Large intestine (tissue), 3 donors: Measurements from ENCODE around the gene ADAMTS17. TPM values are rescaled to one million over a fixed set of nuclear protein-coding genes. Genes with fewer than 3 reads are reported as not detected.

Experiments
- DNase-seq, 2 donors: peaks; one replicate each; pipeline versions ENCODE4 v3.0.0 to v3.0.0-alpha.2; 2013
- H3K27ac ChIP-seq: one replicate; pipeline ENCODE4 v1.5.1; 2013; ENCODE audit warnings: low read length
- H3K27me3 ChIP-seq: 2 replicates; pipeline ENCODE4 v1.6.1; 2013; ENCODE audit warnings: low read length; ENCODE audit not compliant: control insufficient read depth, insufficient read depth
- H3K36me3 ChIP-seq: 2 replicates; pipeline ENCODE4 v1.6.1; 2013; ENCODE audit warnings: low read length; ENCODE audit not compliant: control insufficient read depth, insufficient read depth
- H3K4me1 ChIP-seq: one replicate; pipeline ENCODE4 v1.6.1; 2013; ENCODE audit warnings: low read length; ENCODE audit not compliant: control insufficient read depth, insufficient read depth
- H3K4me3 ChIP-seq: one replicate; pipeline ENCODE4 v1.5.1; 2013; ENCODE audit warnings: low read length
- H3K9me3 ChIP-seq: one replicate; pipeline ENCODE4 v1.6.1; 2013; ENCODE audit warnings: mild to moderate bottlenecking, low read depth, low read length, moderate library complexity; ENCODE audit not compliant: control insufficient read depth
- WGBS: methylation state at CpG from one replicate; pipeline ENCODE4 v1.1.5; 2013; ENCODE audit warnings: low lambda C conversion rate; ENCODE audit not compliant: insufficient coverage; 5-methylcytosine and 5-hydroxymethylcytosine counted together
- polyA plus RNA-seq: library from polyadenylated mRNA; unstranded; fragments of 120-200 nt; gene quantifications from one replicate; pipeline ENCODE4 v1.2.1, GENCODE V29; 2013

ADAMTS17 gene
- polyA plus RNA-seq, 1 donor: 3.7 TPM

DNA sequence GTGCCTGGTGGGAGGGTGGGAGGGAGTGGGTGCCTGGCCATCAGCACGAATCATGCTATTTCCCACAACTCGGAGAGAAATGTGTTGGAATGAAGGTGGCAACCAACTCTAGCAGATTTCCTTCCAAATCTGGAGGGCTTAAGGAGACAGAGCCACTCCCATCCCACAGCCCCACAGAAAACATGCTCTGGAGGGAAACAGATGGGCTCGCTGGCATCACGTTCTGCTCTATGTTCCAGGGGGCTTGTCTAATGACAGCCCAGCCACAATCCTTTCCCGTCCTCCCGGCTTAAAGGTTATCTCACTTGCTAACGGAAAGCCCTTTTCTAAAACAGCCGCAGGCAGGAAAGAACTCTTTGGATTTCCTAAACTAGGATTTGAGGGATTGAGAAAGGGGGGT is 65.3 kb downstream of the ADAMTS17 start:
- DNase-seq: no peak
- no peaks in the 10 kb centered on the region for H3K36me3 ChIP-seq
- H3K27ac ChIP-seq: no peak overlapping the region
- no peaks in the 10 kb centered on the region for H3K27me3 ChIP-seq
- H3K4me3 ChIP-seq: no peak overlapping the region
- no CpG with 5 or more reads among the region's 8 CpGs for whole genome bisulfite sequencing
- H3K4me1 ChIP-seq: no peaks in the 10 kb centered on the region
- H3K9me3 ChIP-seq: no peaks in the 10 kb centered on the region

DNA sequence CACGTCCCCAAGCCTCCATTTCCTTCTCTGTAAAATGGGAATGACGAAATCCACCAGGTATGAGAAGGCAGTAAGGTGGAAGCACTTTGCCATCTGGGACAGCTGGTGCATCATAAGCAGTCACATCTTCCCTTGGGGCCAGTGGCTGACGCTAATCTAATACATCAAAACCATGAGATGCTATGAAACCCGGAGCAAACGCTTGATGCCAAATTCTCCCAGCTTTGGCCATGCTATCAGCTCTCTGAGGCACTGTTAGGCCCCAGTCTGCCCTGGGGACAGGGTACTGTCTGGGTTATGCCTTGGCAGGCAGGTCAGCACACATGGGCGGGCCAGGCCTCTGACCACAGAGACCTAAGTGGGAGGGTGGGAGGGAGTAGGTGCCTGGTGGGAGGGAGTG is 66.1 kb downstream of the ADAMTS17 start:
- H3K4me1 ChIP-seq: no peaks in the 10 kb centered on the region
- no peak overlapping the region for H3K4me3 ChIP-seq
- no peaks in the 10 kb centered on the region for H3K27me3 ChIP-seq
- no peak overlapping the region for H3K27ac ChIP-seq
- no CpG with 5 or more reads among the region's 6 CpGs for WGBS
- H3K9me3 ChIP-seq: no peaks in the 10 kb centered on the region
- DNase-seq: no peak
- H3K36me3 ChIP-seq: no peaks in the 10 kb centered on the region

DNA sequence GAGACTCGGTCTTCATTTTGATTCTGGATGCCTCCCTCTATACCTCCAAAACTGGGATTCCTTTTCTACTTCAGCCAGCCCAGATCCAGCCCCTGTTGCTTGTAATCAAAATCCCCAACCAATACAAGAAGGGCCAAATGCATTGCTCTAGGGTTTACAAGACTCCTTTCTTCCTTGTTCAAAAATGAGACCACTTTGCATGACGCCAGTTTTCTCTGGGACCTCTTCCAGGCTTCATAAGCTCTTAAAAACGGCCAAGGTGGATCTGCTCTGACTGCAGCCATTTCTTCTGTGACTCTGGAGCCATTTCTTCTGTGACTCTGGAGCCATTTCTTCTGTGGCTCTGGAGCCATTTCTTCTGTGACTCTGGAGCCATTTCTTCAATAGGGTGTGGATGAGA is 71.9 kb downstream of the ADAMTS17 start:
- Histone ChIP-seq H3K4me3 (no peak overlapping the region), H3K4me1 (no peaks in the 10 kb centered on the region)

DNA sequence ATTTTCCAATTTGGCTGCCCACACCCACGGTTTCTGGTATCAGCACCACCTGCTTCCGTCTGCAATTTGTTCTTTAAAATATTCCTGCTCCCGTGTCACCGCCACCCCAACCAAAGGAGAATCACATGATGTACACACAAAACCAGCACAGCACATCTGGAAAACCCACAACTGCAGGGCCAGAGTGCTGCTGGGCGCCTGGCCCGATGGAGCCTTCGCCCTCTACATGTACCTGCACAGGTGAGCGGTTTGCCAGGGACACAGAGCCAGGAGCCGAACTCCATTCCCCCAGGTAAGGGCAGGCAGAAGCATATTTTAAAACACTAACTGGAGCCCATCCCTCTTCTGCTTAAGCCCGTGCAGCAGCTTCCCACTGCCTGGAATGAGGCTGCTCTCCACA is 75.6 kb downstream of the ADAMTS17 start:
- no CpG with 5 or more reads among the region's 10 CpGs for WGBS
- Histone ChIP-seq H3K27me3 (no peaks in the 10 kb centered on the region), H3K4me1 (no peaks in the 10 kb centered on the region), H3K4me3 (no peak overlapping the region), H3K9me3 (no peaks in the 10 kb centered on the region), H3K36me3 (no peaks in the 10 kb centered on the region), H3K27ac (no peak overlapping the region)
- DNase-seq: no peak

More for the DNA sequence above, 71.9 kb downstream of the ADAMTS17 start:
- DNase-seq: no peak
- Histone ChIP-seq H3K27ac (no peak overlapping the region), H3K9me3 (no peaks in the 10 kb centered on the region), H3K36me3 (no peaks in the 10 kb centered on the region), H3K27me3 (no peaks in the 10 kb centered on the region)
- WGBS: no CpG with 5 or more reads among the region's 3 CpGs

- Histone ChIP-seq H3K9me3 (no peaks in the 10 kb centered on the region), H3K36me3 (no peaks in the 10 kb centered on the region), H3K4me3 (no peak overlapping the region), H3K27me3 (no peaks in the 10 kb centered on the region), H3K4me1 (no peaks in the 10 kb centered on the region), H3K27ac (no peak overlapping the region)
- no peak for DNase-seq
- no CpG with 5 or more reads among the region's 2 CpGs for WGBS
Observed at GRCh38 chr15:100265641-100266035, 76.1 kb downstream of the ADAMTS17 start.

DNA sequence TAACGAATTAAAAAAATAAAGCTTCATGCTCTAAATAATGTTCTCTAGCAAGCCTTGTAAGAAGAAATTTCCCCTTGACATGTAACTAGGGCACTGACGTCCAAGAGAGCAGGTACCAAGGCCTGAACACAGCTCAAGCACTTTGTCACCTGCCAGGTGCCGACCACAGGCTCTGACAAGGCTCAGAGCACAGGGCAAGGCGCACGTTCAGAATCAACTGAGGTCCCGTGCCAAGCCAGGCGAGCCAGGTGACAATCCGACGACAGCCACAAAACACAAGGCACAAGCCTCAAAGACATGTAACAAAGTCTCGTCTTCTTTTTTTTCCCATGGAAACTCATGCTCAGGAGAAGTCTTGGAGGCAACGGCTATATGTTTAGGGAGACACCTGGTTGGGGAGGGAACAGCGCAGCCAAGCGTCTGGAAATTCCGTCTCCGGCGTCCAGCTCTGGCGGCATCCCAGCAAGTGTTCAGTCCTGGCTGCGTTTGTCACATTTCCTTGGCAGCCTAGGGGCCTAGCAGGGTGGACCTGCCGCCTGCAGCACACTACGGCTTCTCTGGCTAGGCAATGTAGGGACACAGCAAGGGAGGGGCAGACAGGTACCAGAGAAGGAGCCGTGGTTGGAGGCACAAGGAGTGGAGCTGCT is 76.7 kb downstream of the ADAMTS17 start:
- Histone ChIP-seq H3K9me3 (no peaks in the 10 kb centered on the region), H3K36me3 (no peaks in the 10 kb centered on the region), H3K27ac (no peak overlapping the region), H3K4me3 (no peak overlapping the region), H3K27me3 (no peaks in the 10 kb centered on the region), H3K4me1 (no peaks in the 10 kb centered on the region)
- DNase-seq: no peak
- WGBS: no CpG with 5 or more reads among the region's 21 CpGs

- no peaks in the 10 kb centered on the region for H3K4me1 ChIP-seq
- WGBS: 83% methylated on average over 3 of the region's 14 CpGs
- H3K4me3 ChIP-seq: no peak overlapping the region
- no peak overlapping the region for H3K27ac ChIP-seq
- H3K36me3 ChIP-seq: no peaks in the 10 kb centered on the region
- no peaks in the 10 kb centered on the region for H3K27me3 ChIP-seq
- no peak for DNase-seq
- no peaks in the 10 kb centered on the region for H3K9me3 ChIP-seq
Observed at GRCh38 chr15:100263721-100264455, 77.9 kb downstream of the ADAMTS17 start.

- Histone ChIP-seq H3K27ac (no peak overlapping the region), H3K36me3 (no peaks in the 10 kb centered on the region), H3K27me3 (no peaks in the 10 kb centered on the region), H3K9me3 (no peaks in the 10 kb centered on the region), H3K4me3 (no peak overlapping the region), H3K4me1 (no peaks in the 10 kb centered on the region)
- DNase-seq: no peak
- no CpG with 5 or more reads among the region's 5 CpGs for WGBS
Observed at GRCh38 chr15:100263031-100263430, 78.7 kb downstream of the ADAMTS17 start.

DNA sequence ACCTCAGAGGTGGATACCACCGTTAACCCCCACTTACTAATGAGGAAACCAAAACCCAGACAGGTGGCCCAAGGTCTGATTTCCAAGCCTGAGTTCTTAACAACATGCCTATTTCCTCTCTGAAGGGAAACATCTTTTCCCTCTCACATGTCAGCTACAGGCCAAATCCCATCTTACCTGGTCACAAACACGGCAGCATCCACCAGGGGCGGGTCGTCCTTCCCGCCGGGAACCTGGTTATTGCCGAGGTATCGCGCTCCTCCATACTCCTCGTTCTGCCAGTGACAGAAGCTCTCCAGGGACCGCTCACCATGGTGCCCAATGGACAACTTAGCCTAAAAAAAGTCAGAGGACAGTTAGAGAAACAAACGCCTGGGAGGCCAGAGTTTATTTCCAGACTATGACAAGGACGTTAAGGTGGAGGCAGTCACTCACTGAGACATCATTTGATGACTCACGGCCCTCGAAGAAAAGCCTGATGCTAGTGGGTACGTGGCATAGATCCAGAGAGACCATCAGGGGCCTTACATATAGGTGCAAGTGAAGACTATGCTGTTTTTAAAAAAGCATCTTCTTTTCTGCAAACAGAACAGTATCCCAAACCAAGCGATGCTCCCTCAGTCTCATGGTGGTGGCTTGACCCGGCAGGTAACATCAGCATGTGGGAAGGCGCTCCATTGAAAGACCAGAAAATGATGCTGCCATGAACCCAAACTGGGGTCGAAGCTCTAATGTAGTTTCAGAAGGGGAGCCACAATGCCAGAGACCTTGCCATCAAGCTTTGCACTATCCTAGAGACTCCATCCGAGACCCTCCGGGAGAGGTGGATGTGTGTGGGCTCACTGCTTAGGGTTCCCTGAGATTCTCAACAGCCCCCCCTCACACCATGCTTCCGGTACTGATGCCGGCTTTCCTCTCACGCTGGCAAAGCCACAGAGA is 80.2 kb downstream of the ADAMTS17 start:
- Histone ChIP-seq H3K4me1 (no peaks in the 10 kb centered on the region), H3K27me3 (no peaks in the 10 kb centered on the region), H3K4me3 (no peak overlapping the region), H3K36me3 (no peaks in the 10 kb centered on the region), H3K9me3 (no peaks in the 10 kb centered on the region), H3K27ac (no peak overlapping the region)
- DNase-seq: no peak
- WGBS: 0% methylated on average over 1 of the region's 25 CpGs

DNA sequence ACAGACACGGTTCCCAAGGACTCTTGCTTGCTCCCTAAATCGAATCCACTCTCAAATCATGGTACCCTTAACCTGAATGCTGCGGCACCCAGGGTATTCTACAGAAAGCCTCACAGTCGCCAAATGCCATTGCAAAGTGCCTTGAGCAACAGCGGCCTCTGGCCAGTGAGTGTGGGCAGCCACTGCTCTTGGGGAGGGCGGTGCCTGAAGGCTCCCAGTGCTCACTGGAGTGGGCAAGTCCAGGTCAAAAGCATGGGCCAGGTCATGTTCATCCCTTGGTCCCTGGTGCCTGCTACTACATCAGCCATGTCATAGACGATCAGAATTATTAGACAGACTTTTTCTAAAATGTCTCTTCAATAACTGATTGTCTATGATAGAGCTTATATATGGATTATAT is 82.5 kb downstream of the ADAMTS17 start:
- Histone ChIP-seq H3K4me3 (no peak overlapping the region), H3K4me1 (no peaks in the 10 kb centered on the region), H3K36me3 (no peaks in the 10 kb centered on the region), H3K9me3 (no peaks in the 10 kb centered on the region), H3K27me3 (no peaks in the 10 kb centered on the region), H3K27ac (no peak overlapping the region)
- DNase-seq: no peak
- no CpG with 5 or more reads among the region's 7 CpGs for WGBS
